Transverse colon (tissue), 4 donors: ENCODE measurements around the gene SLC35F3.

Source experiments
- CTCF ChIP-seq, 5 experiments: fragments of 200-600 bp in 3 of 5; fragments of 450-650 bp in 2 of 5; sonication (generic) in 3 of 5; IDR thresholded peaks; 1 replicate in 2 of 5; 2 replicates in 3 of 5; pipeline ENCODE4 v1.5.1; 2016 to 2017; ENCODE audit warnings: antibody characterized with exemption in 5 of 5, inconsistent platforms in 3 of 5, mild to moderate bottlenecking in 2 of 5, moderate library complexity in 1 of 5
- POLR2AphosphoS5 ChIP-seq, 3 donors: sonication (generic); formaldehyde crosslinking; IDR thresholded peaks; one replicate each; pipeline ENCODE4 v1.6.1; 2016; ENCODE audit warnings: antibody characterized with exemption in 3 of 3

- no peak for TF ChIP-seq POLR2AphosphoS5 (IDR thresholded peaks at IDR 0.05)
- TF ChIP-seq CTCF (IDR thresholded peaks at IDR 0.05), result no peak
Measured at GRCh38 chr1:234369033-234369430, 464.6 kb downstream of the SLC35F3 start.
